ENCODE data around the gene RFNG. TPM values are rescaled to one million over a fixed set of nuclear protein-coding genes. Genes with fewer than 3 reads are reported as not detected.

Gene RFNG
- total and polyA plus RNA-seq, 2 of the 13 experiments (the other 11 are each of a cell fraction or from before 2014, with no cell fraction given), result 61.4 to 64.0 TPM

- TF ChIP-seq ARID4A (CRISPR knock-in tag; IDR thresholded peaks at IDR 0.05; ENCODE audit: borderline replicate concordance) (peak; percentile 73), NRL (CRISPR knock-in tag; IDR thresholded peaks at IDR 0.05; ENCODE audit: borderline replicate concordance) (no peak), CENPT (CRISPR knock-in tag; IDR thresholded peaks at IDR 0.05; ENCODE audit: low read depth) (peak; percentile 80), SETDB1 (CRISPR knock-in tag; IDR thresholded peaks at IDR 0.05; ENCODE audit: borderline replicate concordance) (no peak), NFE2 (CRISPR knock-in tag; IDR thresholded peaks at IDR 0.05) (no peak), ATRX (CRISPR knock-in tag; IDR thresholded peaks at IDR 0.05; ENCODE audit: borderline replicate concordance) (no peak), ZNF292 (CRISPR knock-in tag; IDR thresholded peaks at IDR 0.05; ENCODE audit: borderline replicate concordance, low read depth) (no peak), ZNF276 (CRISPR knock-in tag; IDR thresholded peaks at IDR 0.05; ENCODE audit: low read depth) (peak; percentile 73), ZNF468 (CRISPR knock-in tag; IDR thresholded peaks at IDR 0.05) (0 out of 2 replicates have a peak, but pooled peaks have one; percentile 56), JDP2 (CRISPR knock-in tag; IDR thresholded peaks at IDR 0.05; ENCODE audit: borderline replicate concordance) (peak; percentile 75; the same call in 1 of the 2 replicates), ZNF414 (CRISPR knock-in tag; IDR thresholded peaks at IDR 0.05) (no peak), ZNF703 (CRISPR knock-in tag; IDR thresholded peaks at IDR 0.05; ENCODE audit: borderline replicate concordance) (no peak; the same call in 1 of the 2 replicates), ZNF224 (CRISPR knock-in tag; IDR thresholded peaks at IDR 0.05) (no peak), ZBTB10 (CRISPR knock-in tag; IDR thresholded peaks at IDR 0.05; ENCODE audit: borderline replicate concordance) (peak; percentile 74), BHLHE40 (IDR thresholded peaks at IDR 0.05; ENCODE audit: low read length) (0 out of 2 replicates have a peak, but pooled peaks have one; percentile 46), HNRNPL (IDR thresholded peaks at IDR 0.05; ENCODE audit: low read depth, low read length) (no peak), ZNF644 (CRISPR knock-in tag; IDR thresholded peaks at IDR 0.05; ENCODE audit: low read depth) (no peak), ZNF441 (CRISPR knock-in tag; IDR thresholded peaks at IDR 0.05; ENCODE audit: borderline replicate concordance) (peak; percentile 64)
Measured at GRCh38 chr17:82098169-82098938, 46.7 kb upstream of the RFNG start, which contains the start of gene FASN (continued).
